ENCODE measurements around the gene SEC23IP. TPM values are rescaled to one million over a fixed set of nuclear protein-coding genes. Genes with fewer than 3 reads are reported as not detected.

Gene SEC23IP
- total RNA-seq, 1 experiment from 2014 or later, result 116 TPM

DNA sequence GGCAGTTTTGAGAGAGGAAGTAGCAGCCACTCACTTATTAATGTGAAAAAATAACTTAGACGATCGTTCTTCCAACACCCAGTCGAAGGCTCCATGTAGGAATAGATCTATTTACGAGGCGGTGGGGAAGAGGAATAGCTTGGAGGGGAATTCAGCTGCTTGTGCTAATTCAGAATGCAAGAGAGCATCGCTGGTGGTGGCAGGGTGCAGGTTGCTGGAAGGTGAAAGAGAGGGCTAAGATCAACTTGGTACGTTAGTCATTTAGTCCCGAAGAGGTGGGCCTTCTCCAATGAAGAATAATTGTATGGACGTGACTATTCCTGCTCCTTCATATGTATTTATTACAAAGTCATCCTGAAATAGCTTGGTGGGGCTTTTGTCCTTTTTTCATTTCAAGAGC is 98.5 kb downstream of the SEC23IP start:
- CTCF ChIA-PET, result no interaction called here
- H3K4me1 Mint-ChIP-seq (ENCODE audit: low read depth, unreplicated experiment), result no peaks in the 10 kb centered on the region

DNA sequence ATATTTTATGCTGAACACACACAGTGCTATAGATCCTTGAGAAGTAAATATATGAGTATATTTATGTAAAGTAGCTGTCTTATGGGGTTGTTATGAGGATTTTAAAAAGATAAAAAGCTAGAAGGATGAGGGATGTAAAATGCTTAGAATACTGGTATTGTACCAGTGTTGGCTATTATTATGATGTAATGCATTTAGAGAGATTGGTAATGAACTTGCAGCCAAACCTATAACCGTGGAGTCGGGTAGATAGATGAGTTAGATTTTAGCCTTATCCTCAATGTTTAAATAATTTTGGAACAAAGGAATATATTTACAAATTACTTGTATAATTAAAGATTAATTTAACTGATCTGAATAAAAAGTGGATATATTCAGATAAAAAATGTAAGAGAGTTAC is 99.3 kb downstream of the SEC23IP start:
- ChIA-PET POLR2A (interaction anchor here (0.9 kb wide), 1 partner anchor 120 kb away, joined by 7 read pairs; the partner anchor contains the start of gene MCMBP), CTCF (interaction anchor here (0.6 kb wide), 1 partner anchor 304 kb away, joined by 4 read pairs; no protein-coding TSS in a partner anchor)
- peaks cover 11% of the 10 kb centered on the region for H3K27me3 Mint-ChIP-seq (ENCODE audit: insufficient read depth, unreplicated experiment)
- no peaks in the 10 kb centered on the region for H3K4me1 Mint-ChIP-seq (ENCODE audit: low read depth, unreplicated experiment)
- intact Hi-C loops (cut with micrococcal nuclease; ENCODE audit: unreplicated experiment), result no loop called here
- no peak for DNase-seq
- no peaks in the 10 kb centered on the region for H3K36me3 ChIP-seq (ENCODE audit: control insufficient read depth, insufficient read depth, low read length)
- no peak for TF ChIP-seq CTCF (IDR thresholded peaks at IDR 0.05; ENCODE audit: insufficient read depth in 1 of 2, low read depth in 1 of 2, low read length in 1 of 2, severe bottlenecking in 1 of 2, unreplicated experiment in 1 of 2)
- H3K36me3 Mint-ChIP-seq (ENCODE audit: insufficient read depth, unreplicated experiment), result no peaks in the 10 kb centered on the region
- no peaks in the 10 kb centered on the region for H3K4me1 ChIP-seq
- H3K27me3 ChIP-seq (replicated peaks; ENCODE audit: control insufficient read depth, insufficient read depth, low read length), result no peaks in the 10 kb centered on the region
- no peak overlapping the region for H3K4me3 ChIP-seq (ENCODE audit: low read depth, low read length)
- H3K4me3 Mint-ChIP-seq (ENCODE audit: unreplicated experiment), result no peak overlapping the region
- no peaks in the 10 kb centered on the region for H3K9me3 ChIP-seq
- no TSS peak for BruUV-seq (replicated peaks)
- H3K27ac Mint-ChIP-seq (ENCODE audit: unreplicated experiment), result no peak overlapping the region
- no peaks in the 10 kb centered on the region for H3K9me3 Mint-ChIP-seq (ENCODE audit: unreplicated experiment)

More for the DNA sequence above, 98.5 kb downstream of the SEC23IP start:
- Histone ChIP-seq H3K9me3 (no peaks in the 10 kb centered on the region), H3K36me3 (ENCODE audit: control insufficient read depth, insufficient read depth, low read length) (no peaks in the 10 kb centered on the region), H3K4me1 (no peaks in the 10 kb centered on the region), H3K4me3 (ENCODE audit: low read depth, low read length) (no peak overlapping the region), H3K27me3 (replicated peaks; ENCODE audit: control insufficient read depth, insufficient read depth, low read length) (no peaks in the 10 kb centered on the region)
- H3K27ac Mint-ChIP-seq (ENCODE audit: unreplicated experiment), result no peak overlapping the region
- H3K27me3 Mint-ChIP-seq (ENCODE audit: insufficient read depth, unreplicated experiment), result peaks cover 8% of the 10 kb centered on the region
- no peak overlapping the region for H3K4me3 Mint-ChIP-seq (ENCODE audit: unreplicated experiment)
- H3K36me3 Mint-ChIP-seq (ENCODE audit: insufficient read depth, unreplicated experiment), result no peaks in the 10 kb centered on the region
- no TSS peak for BruUV-seq (replicated peaks)
- no peak for DNase-seq
- POLR2A ChIA-PET, result no interaction called here
- H3K9me3 Mint-ChIP-seq (ENCODE audit: unreplicated experiment), result no peaks in the 10 kb centered on the region
- intact Hi-C loops (cut with micrococcal nuclease; ENCODE audit: unreplicated experiment), result no loop called here
- no peak for TF ChIP-seq CTCF (IDR thresholded peaks at IDR 0.05; ENCODE audit: insufficient read depth in 1 of 2, low read depth in 1 of 2, low read length in 1 of 2, severe bottlenecking in 1 of 2, unreplicated experiment in 1 of 2)

Small RNAs within 50 kb of the gene (microRNA-seq; reads per million reads assigned to microRNA genes)
- not detected for gene MIR4682

Other genes starting within 250 kb of the SEC23IP start
- 30.7 and 31.6 TPM in 2 replicates for gene BAG3, start 241.3 kb upstream of the SEC23IP start, total RNA-seq (2022)
- gene INPP5F, start 166.7 kb upstream of the SEC23IP start, total RNA-seq (2022), result 26.4 and 26.9 TPM in 2 replicates
- 77.2 and 88.4 TPM in 2 replicates for gene MCMBP, start 19.9 kb upstream of the SEC23IP start, total RNA-seq (2022)